GM13976 (cell line): ENCODE measurements around the gene IL36RN.

Source experiments
- DNase-seq: peaks from one replicate; pipeline ENCODE4 v3.0.0; 2012; ENCODE audit warnings: low spot score
- in situ Hi-C: fragments of 300-500 bp; cut with MboI; formaldehyde crosslinking; loops from one replicate; pipeline ENCODE4 v1.12.0; 2022; ENCODE audit warnings: low sequenced_read_pairs, mixed read lengths, inconsistent platforms; ENCODE audit not compliant: unreplicated experiment
- TF ChIP-seq, protein P1 (sequence below): IDR thresholded peaks from 2 replicates; pipeline ENCODE4 v1.5.1; 2012; ENCODE audit warnings: borderline replicate concordance, mild to moderate bottlenecking; ENCODE audit not compliant: insufficient read depth; ENCODE audit errors: extremely low read depth, missing control alignments, control extremely low read depth

IL36RN gene

DNA sequence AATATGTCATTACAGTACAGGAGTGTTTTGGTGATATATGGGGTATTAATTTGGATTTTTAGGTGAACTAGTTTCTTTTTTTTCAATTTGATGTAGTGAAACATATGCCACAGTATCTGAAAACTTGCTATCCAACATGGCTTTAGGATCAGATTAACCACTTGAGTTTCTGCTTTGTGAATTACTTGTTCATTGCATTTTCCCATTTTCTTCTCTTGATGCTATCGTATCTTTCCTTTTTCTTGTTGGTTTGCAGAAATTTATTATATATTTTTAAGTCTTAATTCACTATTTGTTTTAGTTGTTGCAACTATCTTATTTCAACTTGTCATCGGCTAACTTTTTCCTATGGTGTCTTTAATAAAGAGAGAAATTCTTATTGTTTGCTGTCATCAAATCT, 44.9 kb upstream of the IL36RN start:
- DNase-seq: no peak
- TF ChIP-seq, protein P1, sequence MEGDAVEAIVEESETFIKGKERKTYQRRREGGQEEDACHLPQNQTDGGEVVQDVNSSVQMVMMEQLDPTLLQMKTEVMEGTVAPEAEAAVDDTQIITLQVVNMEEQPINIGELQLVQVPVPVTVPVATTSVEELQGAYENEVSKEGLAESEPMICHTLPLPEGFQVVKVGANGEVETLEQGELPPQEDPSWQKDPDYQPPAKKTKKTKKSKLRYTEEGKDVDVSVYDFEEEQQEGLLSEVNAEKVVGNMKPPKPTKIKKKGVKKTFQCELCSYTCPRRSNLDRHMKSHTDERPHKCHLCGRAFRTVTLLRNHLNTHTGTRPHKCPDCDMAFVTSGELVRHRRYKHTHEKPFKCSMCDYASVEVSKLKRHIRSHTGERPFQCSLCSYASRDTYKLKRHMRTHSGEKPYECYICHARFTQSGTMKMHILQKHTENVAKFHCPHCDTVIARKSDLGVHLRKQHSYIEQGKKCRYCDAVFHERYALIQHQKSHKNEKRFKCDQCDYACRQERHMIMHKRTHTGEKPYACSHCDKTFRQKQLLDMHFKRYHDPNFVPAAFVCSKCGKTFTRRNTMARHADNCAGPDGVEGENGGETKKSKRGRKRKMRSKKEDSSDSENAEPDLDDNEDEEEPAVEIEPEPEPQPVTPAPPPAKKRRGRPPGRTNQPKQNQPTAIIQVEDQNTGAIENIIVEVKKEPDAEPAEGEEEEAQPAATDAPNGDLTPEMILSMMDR: no peak
- in situ Hi-C loops: no loop called here

DNA sequence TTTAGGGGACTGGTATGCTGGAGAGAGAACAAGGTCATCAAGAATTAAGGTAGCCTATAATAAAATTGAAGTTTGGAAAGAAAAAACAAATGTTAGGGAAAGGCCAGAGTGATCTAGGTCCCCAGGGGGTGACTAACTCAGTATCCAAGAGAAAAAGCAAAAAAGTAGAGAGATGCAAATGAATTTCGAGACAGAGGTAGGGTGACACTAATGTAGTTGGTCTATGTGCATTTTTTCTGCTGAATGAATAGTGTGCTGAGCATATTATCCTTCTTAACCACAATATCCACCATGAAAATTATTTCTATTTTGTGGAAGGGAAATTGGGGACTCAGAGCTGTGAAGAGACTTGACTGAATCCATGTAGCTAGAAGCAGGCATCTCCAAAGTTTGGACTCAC, 44.0 kb upstream of the IL36RN start:
- DNase-seq: no peak
- TF ChIP-seq, protein P1: no peak
- in situ Hi-C loops: no loop called here

DNA sequence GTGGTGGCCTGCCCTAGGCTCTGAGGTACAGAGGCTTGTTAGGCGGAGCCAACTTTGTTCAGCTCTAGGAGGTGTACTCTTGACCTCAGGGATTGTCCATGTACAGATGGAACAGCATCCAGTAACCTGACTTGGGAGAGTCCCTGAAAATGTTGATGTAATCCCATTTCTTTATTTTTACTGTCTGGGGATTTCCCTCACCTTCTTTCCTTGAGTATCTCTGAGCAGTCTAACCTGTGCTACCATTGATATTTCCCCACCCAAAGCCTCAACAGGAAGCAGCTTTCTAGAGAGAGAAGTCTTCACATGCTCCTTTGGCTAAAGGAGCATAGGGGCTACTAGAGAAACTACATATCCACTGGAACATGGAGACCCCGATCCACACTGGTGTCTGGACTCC, 43.3 kb upstream of the IL36RN start:
- TF ChIP-seq, protein P1: no peak
- in situ Hi-C loops: no loop called here
- DNase-seq: no peak

DNA sequence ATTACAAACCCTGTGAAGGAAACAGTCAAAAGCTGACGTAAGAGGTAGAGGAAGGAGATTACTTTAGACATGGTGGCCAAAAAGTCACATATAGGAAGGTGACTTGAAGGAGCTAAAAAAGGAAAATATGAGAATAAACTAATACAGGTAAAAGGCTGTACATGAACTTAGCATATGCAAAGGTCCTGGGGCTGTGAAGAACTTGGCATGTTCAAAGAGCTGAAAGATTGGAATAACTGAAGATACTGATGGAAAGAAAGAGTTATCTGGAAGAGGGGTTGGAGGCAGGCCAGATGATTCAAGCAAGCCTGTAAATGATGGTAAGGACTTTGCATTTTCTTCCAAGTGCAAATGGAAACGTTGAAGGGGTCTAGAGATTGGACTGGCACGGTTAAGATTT, 40.5 kb upstream of the IL36RN start:
- in situ Hi-C loops: no loop called here

DNA sequence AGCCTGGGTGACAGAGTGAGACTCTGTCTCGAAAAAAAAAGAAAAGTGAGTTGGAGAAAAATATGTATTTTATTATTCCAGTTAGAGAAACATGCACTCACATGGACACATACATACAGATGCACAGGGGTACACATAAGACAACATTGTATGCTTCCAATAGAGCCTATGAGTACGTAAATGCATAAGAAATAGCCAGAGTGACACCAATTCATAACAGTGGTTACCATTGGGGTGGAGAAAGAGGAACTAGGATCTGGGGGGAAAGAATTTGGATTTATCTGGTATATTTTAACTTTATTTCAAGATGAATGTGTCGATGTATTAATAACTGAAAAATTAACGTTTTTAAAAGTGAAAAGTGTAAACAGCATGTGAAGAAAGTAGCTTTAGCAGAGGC, 37.7 kb upstream of the IL36RN start:
- in situ Hi-C loops: no loop called here
- DNase-seq: no peak
- TF ChIP-seq, protein P1: no peak

More for the DNA sequence above, 40.5 kb upstream of the IL36RN start:
- no peak for DNase-seq
- TF ChIP-seq, protein P1: no peak

DNA sequence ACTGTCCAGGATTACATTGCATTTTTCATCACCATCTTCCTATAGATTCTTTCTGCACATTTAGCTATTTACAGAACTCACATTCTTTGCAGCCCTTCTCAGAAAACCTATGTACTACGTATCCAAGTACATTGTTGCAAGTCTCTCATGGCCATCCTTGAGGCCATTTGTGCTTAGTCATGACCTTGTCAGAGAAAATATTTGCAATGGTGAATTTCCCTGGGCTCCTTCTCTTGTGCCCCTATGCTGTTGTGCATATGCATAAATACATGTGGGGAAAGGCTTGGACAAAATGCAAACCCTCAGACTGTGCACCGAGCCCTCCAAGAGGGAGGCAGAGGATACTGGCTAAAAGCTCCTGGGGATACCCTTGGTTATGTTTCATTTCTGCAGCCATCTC, 34.2 kb upstream of the IL36RN start:
- DNase-seq: no peak
- TF ChIP-seq, protein P1: no peak
- in situ Hi-C loops: no loop called here

DNA sequence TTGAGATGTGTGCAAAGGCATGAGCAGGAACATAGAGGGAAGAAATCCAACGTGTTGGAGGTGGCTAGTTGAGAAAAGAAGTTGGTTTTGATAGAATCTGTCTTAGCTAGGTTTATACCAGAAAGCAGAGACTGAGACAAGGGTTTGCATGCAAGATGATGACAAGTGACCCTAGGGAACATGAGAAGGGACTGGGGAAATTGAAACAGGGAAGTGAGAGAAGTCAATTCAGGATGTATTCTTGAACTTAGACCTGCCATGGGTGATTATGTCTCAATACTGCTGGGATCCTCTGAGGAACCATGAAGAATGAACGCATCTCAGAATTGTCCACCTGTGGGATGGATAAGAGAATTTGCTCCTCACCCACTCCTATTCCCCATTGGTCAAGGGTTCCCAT, 33.3 kb upstream of the IL36RN start:
- TF ChIP-seq, protein P1: no peak
- in situ Hi-C loops: no loop called here
- DNase-seq: no peak
